Astrocyte (in vitro differentiated cells and primary cell): ENCODE results near the gene MYADML2.

Experiments used
- EZH2 ChIP-seq: IDR thresholded peaks from 2 replicates; pipeline ENCODE4 v1.6.1; 2012; ENCODE audit warnings: mild to moderate bottlenecking, low read length, inconsistent platforms; ENCODE audit not compliant: insufficient read depth
- TF ChIP-seq, protein P1 (sequence below): IDR thresholded peaks from 2 replicates; pipeline ENCODE4 v1.5.1; 2011; ENCODE audit warnings: low read depth, mild to moderate bottlenecking, inconsistent platforms, low read length, moderate library complexity; ENCODE audit not compliant: insufficient read depth

- TF ChIP-seq EZH2: no peak
- TF ChIP-seq, protein P1, sequence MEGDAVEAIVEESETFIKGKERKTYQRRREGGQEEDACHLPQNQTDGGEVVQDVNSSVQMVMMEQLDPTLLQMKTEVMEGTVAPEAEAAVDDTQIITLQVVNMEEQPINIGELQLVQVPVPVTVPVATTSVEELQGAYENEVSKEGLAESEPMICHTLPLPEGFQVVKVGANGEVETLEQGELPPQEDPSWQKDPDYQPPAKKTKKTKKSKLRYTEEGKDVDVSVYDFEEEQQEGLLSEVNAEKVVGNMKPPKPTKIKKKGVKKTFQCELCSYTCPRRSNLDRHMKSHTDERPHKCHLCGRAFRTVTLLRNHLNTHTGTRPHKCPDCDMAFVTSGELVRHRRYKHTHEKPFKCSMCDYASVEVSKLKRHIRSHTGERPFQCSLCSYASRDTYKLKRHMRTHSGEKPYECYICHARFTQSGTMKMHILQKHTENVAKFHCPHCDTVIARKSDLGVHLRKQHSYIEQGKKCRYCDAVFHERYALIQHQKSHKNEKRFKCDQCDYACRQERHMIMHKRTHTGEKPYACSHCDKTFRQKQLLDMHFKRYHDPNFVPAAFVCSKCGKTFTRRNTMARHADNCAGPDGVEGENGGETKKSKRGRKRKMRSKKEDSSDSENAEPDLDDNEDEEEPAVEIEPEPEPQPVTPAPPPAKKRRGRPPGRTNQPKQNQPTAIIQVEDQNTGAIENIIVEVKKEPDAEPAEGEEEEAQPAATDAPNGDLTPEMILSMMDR: no peak
Observed at GRCh38 chr17:81967533-81968395, 20.7 kb upstream of the MYADML2 start.
